CD4-positive, alpha-beta T cell treated with Interleukin-21 for 1 hour (primary cell): ENCODE data around the gene B3GAT2.

Experiments used
- DNase-seq: peaks from one replicate; pipeline ENCODE4 v3.0.0-alpha.2; 2020

Gene B3GAT2

GRCh38 chr6:70894001-70894400 is 62.9 kb downstream of the B3GAT2 start:
- no peak for DNase-seq

GRCh38 chr6:70889270-70889669 is 67.6 kb downstream of the B3GAT2 start:
- no peak for DNase-seq

GRCh38 chr6:70886661-70887060 is 70.2 kb downstream of the B3GAT2 start:
- DNase-seq, result no peak

- no peak for DNase-seq
Observed at GRCh38 chr6:70886071-70886470, 70.8 kb downstream of the B3GAT2 start.

- DNase-seq, result peak; percentile 65
Observed at GRCh38 chr6:70884074-70884983, 72.5 kb downstream of the B3GAT2 start.

GRCh38 chr6:70879496-70879895 is 77.4 kb downstream of the B3GAT2 start:
- no peak for DNase-seq

GRCh38 chr6:70874181-70874913 is 82.5 kb downstream of the B3GAT2 start:
- no peak for DNase-seq

- no peak for DNase-seq
Observed at GRCh38 chr6:70872469-70872868, 84.4 kb downstream of the B3GAT2 start.

GRCh38 chr6:70864401-70864800 is 92.5 kb downstream of the B3GAT2 start:
- DNase-seq, result no peak

- DNase-seq, result no peak
Observed at GRCh38 chr6:70863343-70863742, 93.5 kb downstream of the B3GAT2 start.

GRCh38 chr6:70860920-70861319 is 95.9 kb downstream of the B3GAT2 start:
- no peak for DNase-seq

GRCh38 chr6:70860045-70860444 is 96.8 kb downstream of the B3GAT2 start:
- DNase-seq, result no peak

GRCh38 chr6:70857387-70858077 is 99.3 kb downstream of the B3GAT2 start:
- no peak for DNase-seq

- DNase-seq, result no peak
Observed at GRCh38 chr6:70852667-70853246, 104.1 kb downstream of the B3GAT2 start.

- no peak for DNase-seq
Observed at GRCh38 chr6:70849348-70850069, 107.4 kb downstream of the B3GAT2 start.

GRCh38 chr6:70847106-70848084 is 109.5 kb downstream of the B3GAT2 start:
- no peak for DNase-seq

GRCh38 chr6:70846207-70846835 is 110.5 kb downstream of the B3GAT2 start:
- DNase-seq, result no peak

- DNase-seq, result no peak
Observed at GRCh38 chr6:70844301-70844700, 112.6 kb downstream of the B3GAT2 start.

GRCh38 chr6:70843328-70843918 is 113.4 kb downstream of the B3GAT2 start:
- DNase-seq, result no peak

- no peak for DNase-seq
Observed at GRCh38 chr6:70842541-70842940, 114.3 kb downstream of the B3GAT2 start.
